ENCODE results near the gene ATP8A1.

- TF ChIP-seq, protein P1, sequence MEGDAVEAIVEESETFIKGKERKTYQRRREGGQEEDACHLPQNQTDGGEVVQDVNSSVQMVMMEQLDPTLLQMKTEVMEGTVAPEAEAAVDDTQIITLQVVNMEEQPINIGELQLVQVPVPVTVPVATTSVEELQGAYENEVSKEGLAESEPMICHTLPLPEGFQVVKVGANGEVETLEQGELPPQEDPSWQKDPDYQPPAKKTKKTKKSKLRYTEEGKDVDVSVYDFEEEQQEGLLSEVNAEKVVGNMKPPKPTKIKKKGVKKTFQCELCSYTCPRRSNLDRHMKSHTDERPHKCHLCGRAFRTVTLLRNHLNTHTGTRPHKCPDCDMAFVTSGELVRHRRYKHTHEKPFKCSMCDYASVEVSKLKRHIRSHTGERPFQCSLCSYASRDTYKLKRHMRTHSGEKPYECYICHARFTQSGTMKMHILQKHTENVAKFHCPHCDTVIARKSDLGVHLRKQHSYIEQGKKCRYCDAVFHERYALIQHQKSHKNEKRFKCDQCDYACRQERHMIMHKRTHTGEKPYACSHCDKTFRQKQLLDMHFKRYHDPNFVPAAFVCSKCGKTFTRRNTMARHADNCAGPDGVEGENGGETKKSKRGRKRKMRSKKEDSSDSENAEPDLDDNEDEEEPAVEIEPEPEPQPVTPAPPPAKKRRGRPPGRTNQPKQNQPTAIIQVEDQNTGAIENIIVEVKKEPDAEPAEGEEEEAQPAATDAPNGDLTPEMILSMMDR (IDR thresholded peaks at IDR 0.05; ENCODE audit: low read depth, low read length, poor library complexity, severe bottlenecking): no peak
- TF ChIP-seq EZH2phosphoT487 (IDR thresholded peaks at IDR 0.05; ENCODE audit: borderline replicate concordance, low read length): no peak
Observed at GRCh38 chr4:42649870-42650269, 7.0 kb downstream of the ATP8A1 start.
